Kidney capillary endothelial cell (primary cell): Measurements from ENCODE around the gene U2AF2.

Experiments
- DNase-seq: peaks from one replicate; pipeline ENCODE4 v3.0.0-alpha.2; 2018; ENCODE audit warnings: low spot score

U2AF2 gene

DNA sequence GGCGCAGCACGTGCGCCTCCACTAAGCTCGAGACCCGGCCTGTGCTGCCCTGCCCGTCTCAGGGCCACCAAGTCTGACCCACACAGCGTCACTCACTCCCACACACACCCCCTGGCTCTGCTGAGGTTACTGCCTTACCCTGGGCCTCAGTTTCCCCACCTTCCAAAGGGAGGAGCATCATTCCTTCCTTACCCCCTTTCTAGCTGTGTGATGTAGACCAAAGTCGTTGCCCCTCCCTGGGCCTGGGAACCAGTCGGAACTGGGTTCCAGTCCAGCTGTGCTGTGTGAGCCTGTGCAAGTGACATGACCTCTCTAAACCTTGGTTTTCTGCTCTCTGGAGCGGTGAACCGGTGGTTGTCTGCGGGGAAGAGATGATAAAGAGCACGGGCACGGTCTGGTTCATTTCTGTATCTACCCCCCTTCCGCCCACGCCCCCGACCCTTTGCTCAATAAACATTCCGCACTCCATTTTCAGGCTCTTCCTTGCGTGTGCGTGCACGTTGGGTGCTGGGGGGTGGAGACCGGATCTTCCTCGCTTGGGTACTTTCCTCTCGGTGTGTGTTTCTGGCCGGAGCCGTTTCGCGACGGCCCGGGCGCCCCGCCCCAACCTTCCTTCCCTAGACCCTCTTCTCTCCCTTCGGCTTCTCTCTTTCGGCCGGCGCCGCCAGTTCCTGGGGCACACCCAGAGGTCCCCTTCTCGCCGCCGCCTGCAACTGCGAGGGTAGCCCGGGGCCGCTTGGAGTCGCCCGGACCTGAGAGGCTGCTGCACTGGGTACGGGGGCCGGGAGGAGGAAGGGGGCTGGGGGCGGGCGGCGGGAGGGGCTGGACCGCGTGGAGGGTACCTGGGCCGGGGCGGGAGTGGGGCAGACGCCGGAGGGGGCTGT, 11.6 kb upstream of the U2AF2 start, which contains the start of gene ZNF581:
ZNF581 (plus strand) TSS at position 647 of the 884 bp plus-strand sequence. CDS start 923 bp downstream, outside the sequence.
- DNase-seq = no peak

DNA sequence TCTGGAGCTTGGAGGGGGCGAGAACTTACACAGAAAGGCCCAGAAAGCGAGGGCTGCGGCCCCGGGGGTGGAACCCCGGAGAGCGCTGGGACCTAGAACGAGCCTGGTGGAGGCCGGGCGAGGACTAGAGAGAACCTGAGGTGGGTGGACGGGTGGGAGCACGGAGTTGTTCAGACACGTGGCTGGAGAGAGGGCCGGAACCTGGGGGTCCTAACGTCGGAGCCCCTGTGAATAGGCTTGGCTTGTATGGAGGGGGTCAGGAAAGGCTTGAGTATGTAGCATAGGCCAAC, 11.0 kb upstream of the U2AF2 start:
- DNase-seq = no peak

DNA sequence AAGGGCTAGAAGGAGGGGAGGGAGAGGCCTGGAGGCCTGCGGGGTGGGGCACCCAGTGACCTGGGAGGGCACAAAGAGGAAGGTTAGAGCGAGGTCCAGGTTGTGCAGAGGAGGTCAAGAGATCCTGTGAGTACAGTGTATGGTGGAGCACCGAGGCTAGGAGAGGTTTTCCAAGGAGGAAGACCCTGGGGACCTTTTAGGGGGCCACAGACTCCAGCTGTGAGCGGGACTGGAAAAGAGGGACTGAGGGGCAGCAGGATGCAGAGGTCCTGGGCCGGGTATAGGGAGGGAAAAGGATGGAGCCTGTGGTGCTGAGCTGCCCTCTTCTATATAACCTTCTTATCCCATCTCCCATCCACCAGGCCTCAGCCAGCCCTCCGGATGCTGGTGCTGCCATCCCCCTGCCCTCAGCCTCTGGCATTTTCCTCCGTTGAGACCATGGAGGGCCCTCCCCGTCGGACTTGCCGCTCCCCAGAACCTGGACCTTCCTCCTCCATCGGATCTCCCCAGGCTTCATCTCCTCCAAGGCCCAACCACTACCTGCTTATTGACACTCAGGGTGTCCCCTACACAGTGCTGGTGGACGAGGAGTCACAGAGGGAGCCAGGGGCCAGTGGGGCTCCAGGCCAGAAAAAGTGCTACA, 10.5 kb upstream of the U2AF2 start:
- no peak for DNase-seq

DNA sequence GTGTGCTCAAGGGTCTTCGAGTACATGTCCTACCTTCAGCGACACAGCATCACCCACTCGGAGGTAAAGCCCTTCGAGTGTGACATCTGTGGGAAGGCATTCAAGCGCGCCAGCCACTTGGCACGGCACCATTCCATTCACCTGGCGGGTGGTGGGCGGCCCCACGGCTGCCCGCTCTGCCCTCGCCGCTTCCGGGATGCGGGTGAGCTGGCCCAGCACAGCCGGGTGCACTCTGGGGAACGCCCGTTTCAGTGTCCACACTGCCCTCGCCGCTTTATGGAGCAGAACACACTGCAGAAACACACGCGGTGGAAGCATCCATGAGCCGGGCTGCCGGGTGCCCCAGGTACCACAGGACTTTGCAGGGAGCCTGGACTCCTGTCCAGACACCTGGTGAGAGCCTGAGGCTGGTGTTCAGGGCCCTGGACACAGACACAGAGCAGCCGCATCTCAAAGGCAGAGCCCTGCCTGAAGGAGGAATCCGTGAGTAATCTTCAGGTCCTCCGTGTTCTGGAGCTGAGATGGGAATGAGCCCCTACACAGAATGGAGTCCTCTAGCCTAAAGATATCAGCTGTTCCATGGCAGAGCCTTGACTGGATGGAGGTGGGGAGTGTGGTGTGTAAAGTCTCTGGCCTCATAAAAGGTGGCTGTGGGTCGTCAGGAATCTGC, 9.9 kb upstream of the U2AF2 start:
- no peak for DNase-seq

DNA sequence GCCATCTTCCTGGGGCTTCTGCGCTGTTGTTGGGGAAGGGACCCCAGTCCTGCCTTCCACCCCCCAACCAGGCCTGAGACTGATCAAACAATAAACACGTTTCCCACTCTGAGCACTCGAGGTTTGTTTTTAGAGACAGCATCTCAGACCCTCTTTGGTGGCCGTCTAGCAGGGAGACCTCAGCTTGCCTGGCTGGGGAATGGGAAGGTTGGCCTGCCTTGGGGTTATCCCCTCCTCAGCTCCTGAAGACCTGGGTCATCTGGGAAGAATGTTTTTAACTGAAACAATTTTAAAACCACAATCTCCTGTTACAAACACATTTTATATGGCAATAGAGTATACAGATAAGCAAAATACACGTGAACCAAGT, 9.3 kb upstream of the U2AF2 start:
- no peak for DNase-seq

DNA sequence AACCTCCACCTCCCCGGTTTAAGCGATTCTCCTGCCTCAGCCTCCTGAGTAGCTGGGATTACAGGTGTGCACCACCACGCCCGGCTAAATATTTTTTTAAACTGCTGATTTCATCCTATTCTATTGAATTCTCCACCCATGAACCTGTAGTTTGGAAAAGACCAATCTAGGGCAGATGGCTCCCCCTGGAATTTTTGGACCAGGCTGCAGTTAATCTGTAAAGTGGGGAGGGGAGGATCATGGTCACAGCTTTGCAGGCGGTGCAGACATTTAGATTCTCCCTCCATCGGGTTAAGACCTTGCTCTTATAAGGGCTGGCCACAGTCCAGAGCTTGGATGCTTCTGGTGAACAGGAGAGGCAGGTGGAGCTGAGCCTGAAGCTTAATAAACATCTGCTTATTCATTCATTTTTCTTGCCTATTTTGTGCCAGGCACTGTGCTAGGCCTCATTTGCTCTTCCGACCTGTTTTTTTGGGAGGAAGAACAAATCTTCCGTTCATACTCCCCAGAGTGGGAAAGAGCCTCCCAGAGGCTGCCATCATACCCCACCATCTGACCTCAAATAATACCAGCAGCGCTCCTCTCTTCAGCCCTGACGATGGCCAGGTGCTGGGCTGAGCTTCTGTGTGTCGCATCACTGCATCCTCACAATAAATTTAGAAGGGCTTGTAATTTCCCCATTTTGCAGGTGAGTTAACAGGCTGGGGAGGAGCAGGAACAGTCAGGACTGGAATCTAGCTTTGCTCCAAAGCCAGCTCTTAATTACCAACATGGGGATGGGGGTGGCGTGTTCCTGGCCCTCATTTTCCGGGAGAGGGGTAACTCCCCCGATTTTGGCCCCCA, 7.7 kb upstream of the U2AF2 start:
- DNase-seq = no peak

DNA sequence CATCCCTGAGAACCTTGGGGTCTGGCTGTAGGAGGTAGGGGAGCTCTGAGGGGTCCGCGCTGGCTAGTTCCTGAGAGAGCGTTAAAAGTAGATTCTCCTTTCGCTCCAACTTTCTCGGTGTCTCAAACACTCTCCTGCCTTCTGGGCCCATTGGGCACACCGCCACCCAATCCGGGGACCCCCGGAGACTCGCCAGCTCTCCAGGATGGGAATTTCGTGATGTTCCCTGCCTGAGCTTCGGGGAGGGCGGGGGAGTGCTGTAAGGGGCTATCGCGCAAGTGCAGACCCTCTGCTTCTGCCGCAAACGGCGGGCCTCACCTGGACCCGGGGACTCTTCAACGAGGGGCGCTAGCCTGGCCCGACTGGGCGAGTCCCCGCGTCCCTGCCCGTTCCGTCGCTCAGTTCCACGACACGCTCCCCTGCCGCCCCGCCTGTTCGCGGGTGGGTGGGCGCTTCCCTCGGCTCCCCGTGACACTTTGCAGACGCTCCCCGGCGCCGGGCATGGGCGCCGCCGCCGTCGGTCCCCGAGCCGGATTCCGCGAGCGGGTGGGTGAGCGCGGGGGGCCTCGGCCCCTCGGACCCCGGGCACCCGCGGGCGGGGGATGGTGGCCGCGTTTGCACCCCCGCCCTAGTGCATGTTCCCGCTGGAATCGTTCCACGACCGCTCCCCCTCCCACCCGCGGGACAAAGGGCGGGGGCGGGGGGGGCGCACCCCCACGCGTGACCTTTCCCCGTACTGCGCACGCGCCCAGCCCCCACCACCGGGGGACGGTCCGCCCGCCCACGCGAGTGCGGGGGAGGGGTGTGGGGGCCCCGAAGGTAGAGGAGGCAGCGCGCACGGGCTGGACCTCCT, 6.9 kb upstream of the U2AF2 start, which contains the start of gene CCDC106:
CCDC106 (plus strand) TSS at position 481 of the 853 bp plus-strand sequence. CDS start 835 bp downstream, outside the sequence.
- DNase-seq = no peak

DNA sequence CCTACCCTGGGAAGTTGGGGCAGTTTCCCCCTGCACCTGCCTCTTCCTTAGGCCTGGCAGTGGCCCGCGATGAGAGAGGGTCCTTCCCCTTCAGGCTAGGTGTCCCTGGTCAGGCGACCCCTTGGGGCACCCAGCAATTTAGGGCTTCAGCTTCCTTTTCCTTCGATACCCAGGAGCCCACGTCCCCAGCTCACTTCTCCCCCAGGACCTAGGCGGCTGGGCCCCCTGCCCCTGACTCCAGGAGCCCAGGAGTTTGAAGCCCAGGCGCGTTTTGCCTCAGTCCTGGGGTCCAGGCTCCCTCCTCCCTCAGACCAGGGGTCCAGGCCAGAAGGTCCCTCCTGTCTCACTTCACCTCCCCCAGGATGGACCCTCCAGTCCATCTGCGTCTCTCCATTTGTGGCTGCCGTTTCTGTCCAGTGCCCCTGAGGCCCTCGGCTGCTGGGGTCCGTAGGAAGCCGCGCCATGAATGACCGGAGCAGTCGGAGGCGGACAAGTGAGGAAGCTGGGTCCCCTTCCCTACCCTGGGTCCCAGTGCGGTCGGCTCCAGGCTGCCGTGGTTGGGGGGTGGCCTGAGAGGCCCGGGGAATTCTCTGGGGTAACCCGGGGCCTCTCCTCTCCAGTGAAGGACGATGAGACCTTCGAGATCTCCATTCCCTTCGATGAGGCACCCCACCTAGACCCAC, 6.1 kb upstream of the U2AF2 start:
- DNase-seq = no peak

DNA sequence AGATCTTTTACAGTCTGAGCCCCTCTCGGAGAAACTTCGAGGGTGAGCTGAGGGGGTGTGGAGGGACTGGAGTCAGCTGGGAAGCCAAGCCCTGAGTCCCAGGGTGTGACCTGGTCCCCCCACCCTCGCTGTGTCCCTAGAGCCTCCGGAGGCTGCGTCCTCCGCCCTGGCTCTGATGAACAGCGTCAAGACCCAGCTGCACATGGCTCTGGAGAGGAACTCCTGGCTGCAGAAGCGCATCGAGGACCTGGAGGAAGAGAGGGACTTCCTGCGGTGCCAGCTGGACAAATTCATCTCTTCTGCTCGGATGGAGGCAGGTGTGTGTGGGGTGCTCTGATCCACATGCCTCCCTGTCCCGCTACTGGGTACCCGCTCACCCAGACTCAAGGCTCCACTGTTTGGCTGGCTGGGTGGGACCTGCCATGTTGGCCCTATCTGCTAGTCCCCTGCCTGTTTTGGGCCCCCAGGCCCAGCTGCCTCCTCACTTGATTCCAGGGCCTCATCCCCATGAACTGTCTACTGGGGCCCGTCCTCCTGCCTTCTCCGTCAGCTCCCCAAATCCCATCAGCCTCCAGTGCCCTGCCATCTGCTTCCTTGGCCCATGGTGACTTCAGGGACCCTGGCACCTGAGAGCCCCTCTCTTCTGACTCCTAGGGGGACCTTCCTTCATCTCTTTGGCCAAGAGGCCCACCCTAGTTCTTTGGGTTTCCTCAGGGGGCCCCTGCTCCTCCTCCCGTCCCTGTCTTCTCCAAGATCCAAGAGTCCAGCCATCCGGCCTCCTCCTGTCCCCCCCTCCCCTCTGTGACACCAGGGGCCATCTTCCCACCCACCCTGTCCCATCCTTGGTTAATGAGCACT, 5.3 kb upstream of the U2AF2 start:
- DNase-seq = no peak

DNA sequence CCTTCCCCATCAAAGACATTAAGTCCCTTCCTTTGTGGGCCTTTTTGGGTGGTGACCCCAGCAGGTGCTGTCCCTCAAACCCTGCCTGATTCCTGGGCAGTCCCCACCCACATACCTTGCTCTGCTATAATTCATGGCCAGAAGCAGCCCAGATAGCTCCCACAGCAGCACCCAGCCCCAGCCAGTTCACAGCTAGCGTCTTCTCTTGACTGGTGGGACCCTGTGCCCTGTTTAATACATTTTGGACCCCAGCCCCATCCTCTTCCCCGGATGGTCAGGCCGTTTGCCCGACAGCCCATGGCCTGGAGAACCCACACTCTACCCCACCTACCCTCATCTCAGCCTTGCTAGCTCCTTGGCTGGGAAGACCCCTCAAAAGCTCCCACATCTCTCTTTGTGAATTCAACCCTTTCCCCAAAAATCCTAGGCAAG, 4.7 kb upstream of the U2AF2 start:
- DNase-seq = no peak

DNA sequence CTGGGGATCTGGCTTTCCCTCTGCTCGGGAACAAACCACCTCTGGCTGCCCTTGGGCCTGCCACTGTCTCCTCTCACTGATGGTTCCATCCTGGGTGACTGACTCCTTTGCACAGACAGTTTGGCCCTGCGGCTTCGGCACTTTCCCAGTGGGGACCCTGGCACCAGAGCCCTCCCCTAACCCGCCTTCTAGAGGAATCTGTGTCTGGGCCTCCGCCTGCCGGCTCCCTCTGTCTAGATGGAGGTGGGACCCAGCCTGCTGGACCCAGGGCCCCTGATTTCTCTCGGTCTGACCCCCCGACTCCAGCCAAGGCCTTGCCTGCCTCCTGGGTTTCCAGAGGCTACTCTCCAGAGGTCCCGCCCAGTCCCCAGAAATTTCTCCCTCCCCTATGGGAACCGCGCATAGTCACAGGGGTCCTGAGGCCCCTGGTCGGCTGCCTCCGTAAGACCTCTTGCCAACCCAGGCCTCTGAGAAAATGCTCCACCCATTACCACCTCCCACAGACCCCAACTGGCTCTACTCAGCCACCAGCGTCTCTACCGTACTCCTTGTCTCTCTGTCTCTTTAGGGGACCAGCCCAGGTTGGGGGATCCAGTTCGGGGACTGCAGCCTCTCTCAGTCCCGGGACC, 4.1 kb upstream of the U2AF2 start:
- DNase-seq = no peak

DNA sequence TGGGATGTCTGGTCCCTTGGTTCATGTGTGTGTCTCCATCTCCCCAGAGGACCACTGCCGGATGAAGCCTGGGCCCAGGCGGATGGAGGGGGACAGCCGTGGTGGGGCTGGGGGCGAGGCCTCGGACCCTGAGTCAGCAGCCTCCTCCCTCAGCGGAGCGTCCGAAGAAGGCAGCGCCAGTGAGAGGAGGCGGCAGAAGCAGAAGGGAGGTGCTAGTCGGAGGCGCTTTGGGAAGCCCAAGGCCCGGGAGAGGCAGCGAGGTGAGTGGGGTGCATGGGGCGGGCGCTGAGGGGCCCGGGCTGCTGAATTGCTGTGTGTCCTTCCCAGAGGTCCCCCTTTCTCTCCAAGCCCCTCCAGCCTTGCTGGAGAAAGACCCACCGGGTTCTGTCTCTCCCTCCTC, 3.6 kb upstream of the U2AF2 start:
- no peak for DNase-seq

DNA sequence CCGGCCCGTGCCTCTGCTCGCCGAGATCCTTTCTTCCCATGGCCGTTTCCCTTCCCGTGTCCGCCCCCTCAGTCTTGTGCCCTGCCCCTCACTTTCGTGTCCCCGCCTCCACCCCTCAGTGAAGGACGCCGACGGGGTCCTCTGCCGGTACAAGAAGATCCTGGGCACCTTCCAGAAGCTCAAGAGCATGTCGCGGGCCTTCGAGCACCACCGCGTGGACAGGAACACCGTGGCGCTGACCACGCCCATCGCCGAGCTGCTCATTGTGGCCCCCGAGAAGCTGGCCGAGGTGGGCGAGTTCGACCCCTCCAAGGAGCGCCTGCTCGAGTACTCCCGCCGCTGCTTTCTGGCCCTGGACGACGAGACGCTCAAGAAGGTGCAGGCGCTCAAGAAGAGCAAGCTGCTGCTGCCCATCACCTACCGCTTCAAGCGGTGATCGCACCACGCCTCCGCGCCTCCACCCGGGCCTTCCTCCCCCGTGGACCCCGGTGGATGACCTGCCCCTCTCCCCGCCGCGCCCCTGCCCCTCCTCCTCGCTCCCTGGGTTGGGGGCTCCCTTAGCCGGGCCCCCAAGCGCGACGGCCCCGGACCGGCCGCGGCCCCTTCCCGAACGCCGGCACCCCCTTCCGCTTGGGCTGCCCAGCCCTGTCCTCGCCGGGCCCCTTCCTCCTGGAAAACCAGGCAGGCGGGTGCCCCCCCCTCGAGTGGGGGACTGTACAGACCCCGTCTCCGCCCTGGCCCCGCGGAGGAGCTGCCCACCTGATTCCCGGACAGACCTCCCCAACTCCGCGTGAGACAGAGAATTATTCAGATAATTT, 2.3 kb upstream of the U2AF2 start:
- no peak for DNase-seq

DNA sequence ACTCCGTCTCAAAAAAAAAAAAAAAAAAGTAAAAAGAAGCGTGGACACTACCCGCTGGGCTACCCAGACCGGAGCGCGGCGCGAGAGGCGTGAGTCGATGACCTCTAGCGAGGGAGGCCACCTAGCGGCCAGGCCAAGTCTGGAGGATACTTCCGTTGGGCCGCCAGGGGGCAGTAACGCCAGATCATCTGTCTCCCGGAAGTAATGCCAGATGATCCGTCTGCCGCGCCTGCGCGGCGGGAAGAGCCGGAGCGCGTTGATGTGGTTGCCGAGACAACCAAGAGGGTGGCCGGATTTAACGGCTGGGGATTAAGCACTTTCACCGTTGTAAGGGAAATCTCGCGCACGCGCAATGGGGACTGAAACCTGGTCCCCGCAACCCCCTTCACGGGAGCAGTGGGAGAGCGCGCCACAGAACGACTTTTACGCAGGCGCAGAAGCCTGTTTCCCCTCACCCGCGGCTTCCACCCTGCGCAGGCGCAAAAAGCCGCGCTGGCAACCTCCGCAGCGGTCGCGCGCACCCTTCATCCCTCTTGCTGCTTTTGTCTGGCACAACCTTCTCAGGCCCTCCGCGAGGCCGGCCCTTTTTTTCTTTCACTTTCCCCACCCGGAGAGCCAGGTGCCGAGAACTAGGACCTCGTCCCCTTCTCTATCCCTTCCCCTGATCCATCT, 1.0 kb upstream of the U2AF2 start:
- peak; percentile 98 for DNase-seq

DNA sequence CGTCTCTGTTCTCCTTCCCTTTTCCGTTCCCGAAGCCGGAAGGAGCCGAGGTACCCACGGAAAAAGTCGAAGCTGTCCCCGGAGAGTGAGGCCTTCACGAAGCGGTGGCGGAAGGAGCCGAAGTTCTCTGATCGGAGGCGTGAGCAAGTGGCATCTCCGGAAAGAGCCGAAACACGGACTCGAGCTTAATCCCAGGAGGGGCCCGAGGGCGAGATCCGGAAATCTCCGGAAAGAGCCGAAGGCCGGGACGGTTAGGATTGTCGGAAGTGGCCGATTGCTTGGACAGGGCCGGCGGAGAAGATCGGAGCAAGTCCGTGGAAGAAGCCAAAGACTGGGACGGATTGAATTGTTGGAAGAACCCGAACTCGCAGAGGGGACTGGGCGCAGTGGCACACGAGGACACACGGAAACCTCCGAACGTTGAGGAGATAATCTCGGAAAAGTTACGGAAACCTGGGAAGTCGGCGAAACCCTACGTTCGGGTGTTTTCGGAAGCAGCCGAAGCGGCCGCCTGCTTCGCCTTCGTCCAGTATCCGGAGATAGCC, 440 bp upstream of the U2AF2 start:
- peak; percentile 99 for DNase-seq

DNA sequence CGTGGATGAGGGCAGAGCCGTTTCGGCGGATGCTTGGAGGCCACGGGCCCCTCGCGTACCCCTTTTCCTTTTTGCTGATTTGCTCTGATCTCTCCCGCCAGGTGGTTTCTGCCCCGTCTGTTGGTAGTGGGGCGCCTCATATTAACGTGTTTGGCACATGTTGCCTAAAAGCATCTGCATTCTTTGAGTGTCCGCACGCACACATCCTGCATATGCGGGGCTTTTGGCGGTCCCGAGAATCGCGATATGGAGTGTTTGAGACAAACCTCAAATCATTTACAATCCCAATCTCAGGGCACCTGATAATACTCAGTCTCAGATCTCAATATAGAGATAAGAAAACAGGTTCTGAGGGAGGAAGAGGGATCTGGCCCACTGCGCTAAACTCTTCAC, 809 bp downstream of the U2AF2 start:
- DNase-seq = no peak

DNA sequence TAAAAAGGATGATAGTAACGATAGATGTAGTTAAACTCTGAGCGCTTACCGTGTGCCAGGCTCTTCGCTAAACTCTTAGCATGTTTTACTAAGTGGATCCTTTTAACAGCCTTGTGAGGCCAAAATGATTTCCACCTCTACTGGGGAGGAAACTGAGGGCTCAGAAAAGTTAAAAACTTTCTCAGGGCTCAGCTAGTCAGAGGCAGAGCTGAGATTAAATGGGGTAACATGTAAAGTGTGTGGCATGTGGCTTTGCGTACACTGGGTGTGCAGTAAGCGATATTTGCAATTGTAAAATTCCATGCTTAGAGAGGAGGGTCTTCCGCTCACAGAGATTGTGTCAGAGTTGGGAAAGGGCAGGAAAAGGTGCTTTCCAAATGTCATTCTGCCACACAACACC, 1.7 kb downstream of the U2AF2 start:
- no peak for DNase-seq
